Esophagus muscularis mucosa (tissue), 4 donors: Measurements from ENCODE around the gene FAM81A. TPM values are rescaled to one million over a fixed set of nuclear protein-coding genes. Genes with fewer than 3 reads are reported as not detected.

Source experiments
- DNase-seq: peaks from one replicate; pipeline ENCODE4 v3.0.0-alpha.2; 2017; ENCODE audit errors: extremely low spot score
- H3K27ac ChIP-seq, 4 donors: fragments of 200-600 bp; sonication (generic); replicated peaks in 1 of 4; 1 replicate in 3 of 4; 2 replicates in 1 of 4; pipeline ENCODE4 v1.5.1; 2016 to 2019; ENCODE audit warnings: mild to moderate bottlenecking in 1 of 4
- H3K27me3 ChIP-seq, 4 donors: fragments of 200-600 bp; sonication (generic); one replicate each; pipeline versions ENCODE4 v1.5.1 to v1.6.0; 2016 to 2019
- H3K36me3 ChIP-seq, 4 donors: fragments of 200-600 bp; sonication (generic); one replicate each; pipeline ENCODE4 v1.5.1; 2016 to 2019
- H3K4me1 ChIP-seq, 4 donors: fragments of 200-600 bp; sonication (generic); one replicate each; pipeline ENCODE4 v1.5.1; 2016 to 2019
- H3K4me3 ChIP-seq, 4 donors: fragments of 200-600 bp; sonication (generic); 1 replicate in 2 of 4; 2 replicates in 2 of 4; pipeline ENCODE4 v1.5.1; 2016 to 2019; ENCODE audit warnings: mild to moderate bottlenecking in 4 of 4, moderate library complexity in 1 of 4
- H3K9me3 ChIP-seq, 4 donors: fragments of 200-600 bp; sonication (generic); 1 replicate in 3 of 4; 2 replicates in 1 of 4; pipeline ENCODE4 v1.5.1; 2016 to 2019
- CTCF ChIP-seq, 3 experiments: fragments of 200-600 bp in 2 of 3; fragments of 450-650 bp in 1 of 3; sonication (generic) in 2 of 3; IDR thresholded peaks; one replicate each; pipeline ENCODE4 v1.5.1; 2017 to 2019; ENCODE audit warnings: antibody characterized with exemption in 3 of 3, mild to moderate bottlenecking in 2 of 3, moderate library complexity in 1 of 3
- EP300 ChIP-seq: sonication (generic); formaldehyde crosslinking; IDR thresholded peaks from one replicate; pipeline ENCODE4 v1.6.1; 2017; ENCODE audit warnings: antibody characterized with exemption
- POLR2A ChIP-seq: fragments of 450-650 bp; IDR thresholded peaks from one replicate; pipeline ENCODE4 v1.6.1; 2017; ENCODE audit warnings: antibody characterized with exemption, moderate library complexity, mild to moderate bottlenecking, low read depth
- POLR2AphosphoS5 ChIP-seq, 2 donors: sonication (generic); formaldehyde crosslinking; IDR thresholded peaks; one replicate each; pipeline ENCODE4 v1.6.1; 2017; ENCODE audit warnings: antibody characterized with exemption in 2 of 2
- WGBS: methylation state at CpG from one replicate; pipeline ENCODE4 v1.1.5; 2018; 5-methylcytosine and 5-hydroxymethylcytosine counted together
- intact Hi-C: fragments of 100-400 bp; cut with DNase I; formaldehyde crosslinking; loops from one replicate; pipeline ENCODE4 v1.15.1; 2023
- total RNA-seq, 4 donors: library from RNA; depleted of rRNA; stranded (reverse); fragments of >200 nt; gene quantifications; one replicate each; pipeline versions ENCODE4 v1.1.0 to v1.2.1, GENCODE V29; 2016

Gene FAM81A
- total RNA-seq, 4 donors from 2014 or later, result 0.33 to 1.2 (median 0.84) TPM

GRCh38 chr15:59501597-59501996 lies 63.6 kb downstream of the FAM81A start:
- H3K4me1 ChIP-seq, result no peaks in the 10 kb centered on the region
- no peak overlapping the region for H3K4me3 ChIP-seq
- TF ChIP-seq CTCF (IDR thresholded peaks at IDR 0.05), result peak in 2 of 3 experiments; percentile 16 to 39
- no peak for TF ChIP-seq EP300
- intact Hi-C loops, result no loop called here
- no peaks in the 10 kb centered on the region for H3K27me3 ChIP-seq
- H3K36me3 ChIP-seq, result no peaks in the 10 kb centered on the region
- WGBS, result 59% methylated on average over 5 of the region's 5 CpGs
- DNase-seq, result no peak
- no peak overlapping the region for H3K27ac ChIP-seq
- H3K9me3 ChIP-seq, result no peaks in the 10 kb centered on the region

GRCh38 chr15:59515190-59515589 lies 77.2 kb downstream of the FAM81A start:
- no peak overlapping the region for H3K27ac ChIP-seq
- no peak overlapping the region for H3K4me3 ChIP-seq
- TF ChIP-seq POLR2AphosphoS5 (IDR thresholded peaks at IDR 0.05) (no peak), CTCF (IDR thresholded peaks at IDR 0.05) (no peak), POLR2A (no peak), EP300 (no peak)
- no peaks in the 10 kb centered on the region for H3K9me3 ChIP-seq
- no peaks in the 10 kb centered on the region for H3K4me1 ChIP-seq
- H3K27me3 ChIP-seq, result no peaks in the 10 kb centered on the region
- no peak for DNase-seq
- no peaks in the 10 kb centered on the region for H3K36me3 ChIP-seq
- WGBS, result 73% methylated on average over 2 of the region's 2 CpGs
- intact Hi-C loops, result no loop called here

- Histone ChIP-seq H3K27me3 (no peaks in the 10 kb centered on the region), H3K9me3 (no peaks in the 10 kb centered on the region), H3K4me1 (no peaks in the 10 kb centered on the region), H3K4me3 (no peak overlapping the region), H3K36me3 (no peaks in the 10 kb centered on the region), H3K27ac (no peak overlapping the region)
- WGBS, result 87% methylated on average over 9 of the region's 9 CpGs
- intact Hi-C loops, result no loop called here
- no peak for TF ChIP-seq POLR2A
- TF ChIP-seq POLR2AphosphoS5 (IDR thresholded peaks at IDR 0.05), result no peak
- TF ChIP-seq CTCF (IDR thresholded peaks at IDR 0.05), result no peak
- TF ChIP-seq EP300, result no peak
- DNase-seq, result no peak
These were observed 78.9 kb downstream of the FAM81A start for GRCh38 chr15:59516655-59517461.

GRCh38 chr15:59519329-59519728 lies 81.3 kb downstream of the FAM81A start:
- H3K4me1 ChIP-seq, result no peaks in the 10 kb centered on the region
- H3K36me3 ChIP-seq, result no peaks in the 10 kb centered on the region
- 68% methylated on average over 3 of the region's 3 CpGs for WGBS
- TF ChIP-seq POLR2AphosphoS5 (IDR thresholded peaks at IDR 0.05) (no peak), POLR2A (no peak)
- no peaks in the 10 kb centered on the region for H3K9me3 ChIP-seq
- intact Hi-C loops, result no loop called here
- no peak for DNase-seq
- H3K4me3 ChIP-seq, result no peak overlapping the region
- no peak overlapping the region for H3K27ac ChIP-seq
- no peaks in the 10 kb centered on the region for H3K27me3 ChIP-seq

- WGBS, result 90% methylated on average over 5 of the region's 5 CpGs
- no peak overlapping the region for H3K27ac ChIP-seq
- intact Hi-C loops, result no loop called here
These were observed 83.5 kb downstream of the FAM81A start for GRCh38 chr15:59521443-59521842.

More at GRCh38 chr15:59521443-59521842, 83.5 kb downstream of the FAM81A start:
- no peaks in the 10 kb centered on the region for H3K9me3 ChIP-seq
- TF ChIP-seq EP300 (no peak), CTCF (IDR thresholded peaks at IDR 0.05) (no peak)
- no peak for DNase-seq
- H3K4me1 ChIP-seq, result no peaks in the 10 kb centered on the region
- H3K4me3 ChIP-seq, result no peak overlapping the region
- H3K36me3 ChIP-seq, result no peaks in the 10 kb centered on the region
- no peaks in the 10 kb centered on the region for H3K27me3 ChIP-seq
